Tibial nerve (tissue), 3 donors: ENCODE measurements around the gene ZFY.

ENCODE experiments used
- POLR2A ChIP-seq, 2 donors: fragments of 450-650 bp; IDR thresholded peaks; one replicate each; pipeline ENCODE4 v1.6.1; 2017; ENCODE audit warnings: antibody characterized with exemption in 2 of 2, mild to moderate bottlenecking in 2 of 2, moderate library complexity in 2 of 2
- TF ChIP-seq, protein P1 (sequence below), 5 experiments: fragments of 200-600 bp in 3 of 5; fragments of 450-650 bp in 2 of 5; sonication (generic) in 3 of 5; IDR thresholded peaks; one replicate each; pipeline ENCODE4 v1.5.1; 2016 to 2019; ENCODE audit warnings: antibody characterized with exemption in 5 of 5, mild to moderate bottlenecking in 3 of 5, moderate library complexity in 2 of 5

GRCh38 chrY:2962061-2962460, 26.9 kb downstream of the ZFY start:
- TF ChIP-seq, protein P1, sequence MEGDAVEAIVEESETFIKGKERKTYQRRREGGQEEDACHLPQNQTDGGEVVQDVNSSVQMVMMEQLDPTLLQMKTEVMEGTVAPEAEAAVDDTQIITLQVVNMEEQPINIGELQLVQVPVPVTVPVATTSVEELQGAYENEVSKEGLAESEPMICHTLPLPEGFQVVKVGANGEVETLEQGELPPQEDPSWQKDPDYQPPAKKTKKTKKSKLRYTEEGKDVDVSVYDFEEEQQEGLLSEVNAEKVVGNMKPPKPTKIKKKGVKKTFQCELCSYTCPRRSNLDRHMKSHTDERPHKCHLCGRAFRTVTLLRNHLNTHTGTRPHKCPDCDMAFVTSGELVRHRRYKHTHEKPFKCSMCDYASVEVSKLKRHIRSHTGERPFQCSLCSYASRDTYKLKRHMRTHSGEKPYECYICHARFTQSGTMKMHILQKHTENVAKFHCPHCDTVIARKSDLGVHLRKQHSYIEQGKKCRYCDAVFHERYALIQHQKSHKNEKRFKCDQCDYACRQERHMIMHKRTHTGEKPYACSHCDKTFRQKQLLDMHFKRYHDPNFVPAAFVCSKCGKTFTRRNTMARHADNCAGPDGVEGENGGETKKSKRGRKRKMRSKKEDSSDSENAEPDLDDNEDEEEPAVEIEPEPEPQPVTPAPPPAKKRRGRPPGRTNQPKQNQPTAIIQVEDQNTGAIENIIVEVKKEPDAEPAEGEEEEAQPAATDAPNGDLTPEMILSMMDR (IDR thresholded peaks at IDR 0.05), result no peak
- no peak for TF ChIP-seq POLR2A (IDR thresholded peaks at IDR 0.05)
